HL-60/S4 treated with phorbol 12-myristate 13-acetate at 8.2 ng/mL for 4 days and 3 days (cell line): ENCODE data around the gene SPATS2L.

Experiments
- in situ Hi-C: fragments of 300-500 bp; cut with MboI; formaldehyde crosslinking; loops from 2 replicates; pipeline ENCODE4 v1.15.0; 2022; ENCODE audit warnings: low sequenced_read_pairs

Gene SPATS2L, protein sequence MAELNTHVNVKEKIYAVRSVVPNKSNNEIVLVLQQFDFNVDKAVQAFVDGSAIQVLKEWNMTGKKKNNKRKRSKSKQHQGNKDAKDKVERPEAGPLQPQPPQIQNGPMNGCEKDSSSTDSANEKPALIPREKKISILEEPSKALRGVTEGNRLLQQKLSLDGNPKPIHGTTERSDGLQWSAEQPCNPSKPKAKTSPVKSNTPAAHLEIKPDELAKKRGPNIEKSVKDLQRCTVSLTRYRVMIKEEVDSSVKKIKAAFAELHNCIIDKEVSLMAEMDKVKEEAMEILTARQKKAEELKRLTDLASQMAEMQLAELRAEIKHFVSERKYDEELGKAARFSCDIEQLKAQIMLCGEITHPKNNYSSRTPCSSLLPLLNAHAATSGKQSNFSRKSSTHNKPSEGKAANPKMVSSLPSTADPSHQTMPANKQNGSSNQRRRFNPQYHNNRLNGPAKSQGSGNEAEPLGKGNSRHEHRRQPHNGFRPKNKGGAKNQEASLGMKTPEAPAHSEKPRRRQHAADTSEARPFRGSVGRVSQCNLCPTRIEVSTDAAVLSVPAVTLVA

DNA sequence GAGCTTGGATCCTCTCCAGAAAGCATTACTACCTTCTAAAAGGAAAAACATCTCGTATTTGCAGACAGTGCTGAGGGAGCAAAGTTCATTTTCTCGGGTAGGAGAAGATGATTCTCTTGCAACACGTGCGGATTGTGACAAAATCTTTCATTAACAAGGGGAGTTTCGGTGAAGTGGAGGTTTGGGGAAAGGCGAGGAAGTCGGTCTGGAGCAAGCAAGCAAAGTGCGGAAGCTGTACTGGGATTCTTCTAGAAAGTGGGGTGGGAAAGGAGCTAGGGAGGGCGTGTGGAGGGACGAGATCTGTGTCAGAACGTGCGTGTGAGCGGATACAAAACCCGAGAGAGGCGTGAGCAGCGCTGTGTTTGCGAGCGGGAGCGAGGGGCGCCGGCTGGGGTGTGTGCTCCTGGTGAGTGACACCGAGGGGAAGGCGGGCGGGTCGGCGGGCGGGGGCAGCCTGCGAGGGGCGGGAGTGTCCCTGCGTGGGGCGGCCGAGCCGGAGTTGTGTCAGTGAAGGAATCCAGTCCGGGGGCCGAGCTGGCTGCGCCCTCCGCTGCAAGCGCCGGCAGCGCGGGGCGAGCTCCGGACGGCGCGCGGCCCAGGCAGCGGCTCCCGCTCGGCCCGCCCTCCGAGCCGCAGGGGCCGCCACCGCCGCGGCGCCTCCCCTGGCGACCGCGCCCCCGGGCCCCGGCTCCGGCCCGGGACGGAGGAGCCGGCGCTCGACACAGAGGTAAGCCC is at the start of gene SPATS2L:
Gene SPATS2L (plus strand): TSS at position 498 of the 735 bp plus-strand sequence. CDS start 82,552 bp downstream, outside the sequence.
- in situ Hi-C loops, result no loop called here

DNA sequence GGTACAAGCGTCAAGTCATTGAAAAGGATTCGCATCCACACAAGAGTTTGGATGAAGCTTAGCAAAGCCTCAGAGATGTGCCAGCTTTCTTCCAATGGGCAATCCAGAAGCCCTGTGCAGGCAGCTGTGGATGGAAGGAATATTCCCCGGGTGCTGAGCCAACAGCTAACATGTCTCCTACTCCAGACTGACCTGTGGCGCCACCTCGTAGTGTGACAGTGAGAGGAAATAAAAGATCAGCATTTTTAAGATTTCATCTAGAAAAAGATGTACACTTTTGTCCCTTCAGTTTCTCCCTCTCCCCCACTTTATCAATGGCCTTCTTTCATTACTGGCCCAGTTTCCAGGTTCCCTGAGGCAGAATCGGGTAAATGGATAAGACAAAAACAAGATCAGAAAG is 48.9 kb upstream of the SPATS2L start:
- in situ Hi-C loops, result no loop called here

DNA sequence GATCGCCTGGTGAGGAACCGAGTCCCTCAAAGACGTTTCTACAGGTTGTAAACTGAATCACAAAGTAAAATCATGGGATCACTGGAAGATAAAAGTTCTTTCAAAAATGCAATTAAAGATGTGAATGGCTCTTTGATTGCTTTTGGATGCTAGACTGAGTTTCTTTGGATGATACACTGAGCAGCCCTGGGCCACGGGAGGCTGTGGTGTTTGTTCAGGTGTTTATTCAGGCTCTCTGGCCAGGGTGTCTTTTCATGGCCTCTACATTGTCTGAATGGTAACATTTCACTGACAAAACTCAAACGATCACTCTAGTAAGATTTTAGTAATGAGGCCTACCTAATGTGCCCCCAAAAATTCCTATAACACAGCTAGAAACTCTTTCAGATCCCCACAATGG is 48.4 kb upstream of the SPATS2L start:
- in situ Hi-C loops, result no loop called here

DNA sequence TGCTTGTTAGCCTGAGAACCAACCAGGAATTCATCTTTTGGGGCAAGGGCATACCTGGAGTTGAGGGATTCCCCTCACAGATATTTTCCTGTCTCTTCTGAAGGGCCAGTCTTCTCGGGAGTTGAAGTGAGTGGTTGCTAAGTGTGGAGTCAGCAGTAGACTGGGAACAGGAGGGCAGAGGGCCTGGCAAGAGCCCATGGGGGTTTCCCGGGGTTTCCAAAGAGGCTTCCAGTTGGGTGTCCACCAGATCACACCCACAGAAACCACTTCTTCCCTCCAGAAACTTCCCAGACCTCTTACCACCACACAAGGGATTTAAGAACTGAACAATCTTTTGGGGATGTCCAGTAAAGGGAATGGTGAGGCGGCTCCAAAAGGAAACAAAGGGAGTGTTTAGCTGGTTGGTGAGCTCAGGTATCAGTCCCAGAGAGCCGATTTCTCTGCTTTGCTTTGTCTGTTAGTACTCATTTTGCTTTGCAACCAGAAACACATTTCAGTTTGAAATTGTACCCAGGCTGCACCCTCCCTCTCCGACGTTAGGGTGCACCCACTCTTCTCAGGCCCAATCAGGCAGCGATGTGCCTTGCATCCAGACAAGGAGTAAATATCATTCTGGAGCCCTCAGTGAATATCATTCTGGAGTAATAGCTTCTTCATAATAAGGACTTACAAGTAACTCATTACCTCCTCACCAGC is 47.5 kb upstream of the SPATS2L start:
- in situ Hi-C loops, result no loop called here

DNA sequence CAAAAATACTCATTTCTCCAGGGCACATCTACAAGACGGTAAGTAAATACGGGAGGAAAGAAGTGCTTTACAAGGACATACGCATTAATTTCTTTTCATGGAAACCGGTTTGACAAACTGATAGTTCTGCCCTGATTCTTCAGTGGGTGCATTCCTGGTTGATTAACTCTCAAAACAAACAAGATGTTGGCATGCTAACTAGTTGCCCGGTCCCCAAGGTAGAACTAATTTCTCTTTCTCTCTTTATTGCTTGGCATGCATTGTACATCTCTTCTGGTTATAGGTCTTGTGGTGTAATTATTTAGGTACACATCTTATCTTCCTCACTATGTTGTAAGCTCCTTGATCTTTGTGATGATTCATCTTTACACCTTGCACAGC is 46.9 kb upstream of the SPATS2L start:
- in situ Hi-C loops, result no loop called here

DNA sequence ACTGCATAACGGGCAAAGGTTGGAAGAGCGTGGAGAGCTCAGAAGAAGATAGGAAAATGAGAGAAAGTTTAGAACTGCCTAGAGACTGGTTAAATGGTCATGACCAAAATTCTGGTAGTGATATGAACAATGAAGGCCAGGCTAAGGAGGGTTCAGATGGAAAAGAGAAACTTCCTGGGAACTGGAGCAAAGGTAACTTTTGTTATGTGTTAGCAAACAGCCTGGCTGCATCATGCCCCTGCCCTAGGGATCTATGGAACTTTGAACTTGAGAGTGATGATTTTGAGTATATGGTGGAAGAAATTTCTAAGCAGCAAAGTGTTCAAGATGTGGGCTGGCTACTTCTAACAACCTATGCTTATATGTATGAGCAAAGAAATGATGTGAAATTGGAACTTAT is 44.4 kb upstream of the SPATS2L start:
- in situ Hi-C loops, result no loop called here

DNA sequence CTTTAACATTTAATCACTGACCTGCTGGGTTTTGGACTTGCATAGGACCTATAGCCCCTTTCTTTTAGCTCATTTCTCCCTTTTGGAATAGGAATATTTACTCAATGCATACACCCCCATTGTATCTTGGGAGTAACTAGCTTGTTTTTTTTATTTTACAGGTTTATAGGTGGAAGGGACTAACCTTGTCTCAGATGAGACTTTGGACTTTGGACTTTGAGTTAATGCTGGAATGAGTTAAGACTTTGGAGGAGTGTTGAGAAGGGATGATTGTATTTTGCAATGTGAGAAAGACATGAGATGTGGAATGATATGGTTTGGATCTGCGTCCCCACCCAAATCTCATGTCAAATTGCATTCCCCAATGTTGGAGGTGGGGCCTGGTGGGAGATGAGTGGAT is 43.2 kb upstream of the SPATS2L start:
- in situ Hi-C loops, result no loop called here

DNA sequence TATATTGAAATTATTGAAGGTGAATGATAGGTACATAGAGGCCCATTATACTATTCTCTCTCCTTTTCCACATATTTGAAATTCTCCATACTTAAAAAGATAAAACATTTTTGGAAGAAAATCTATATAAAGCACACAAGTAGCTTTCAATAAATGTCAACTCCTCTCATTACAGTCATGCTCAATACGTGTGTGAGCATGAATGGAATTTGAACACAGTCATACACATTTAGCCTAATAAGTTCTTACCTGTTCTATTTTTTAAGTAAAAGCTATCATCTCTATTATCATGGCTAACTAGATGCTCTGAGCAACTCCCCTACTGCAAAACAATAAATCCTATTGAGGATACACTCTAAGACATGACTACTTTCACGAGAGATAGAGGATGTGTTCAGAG is 41.9 kb upstream of the SPATS2L start:
- in situ Hi-C loops, result no loop called here

DNA sequence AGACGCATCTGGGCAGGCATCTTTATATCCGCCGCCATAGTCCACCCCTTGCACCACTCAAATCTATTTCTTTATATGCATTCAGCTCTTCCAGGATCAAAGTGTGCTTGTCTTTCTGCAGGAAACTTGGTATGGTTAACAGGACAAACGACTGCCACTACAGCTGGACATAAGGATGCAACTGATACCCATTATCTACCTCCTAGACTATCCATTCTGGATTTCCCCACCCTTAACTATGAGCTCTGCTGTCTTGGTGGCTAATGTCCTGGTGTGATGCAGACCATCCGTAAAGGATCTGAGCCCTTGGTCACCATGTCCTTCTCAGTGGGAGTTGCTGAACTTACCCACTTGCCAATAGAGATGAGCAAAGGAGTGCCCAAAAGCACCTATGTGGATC is 40.1 kb upstream of the SPATS2L start:
- in situ Hi-C loops, result no loop called here

DNA sequence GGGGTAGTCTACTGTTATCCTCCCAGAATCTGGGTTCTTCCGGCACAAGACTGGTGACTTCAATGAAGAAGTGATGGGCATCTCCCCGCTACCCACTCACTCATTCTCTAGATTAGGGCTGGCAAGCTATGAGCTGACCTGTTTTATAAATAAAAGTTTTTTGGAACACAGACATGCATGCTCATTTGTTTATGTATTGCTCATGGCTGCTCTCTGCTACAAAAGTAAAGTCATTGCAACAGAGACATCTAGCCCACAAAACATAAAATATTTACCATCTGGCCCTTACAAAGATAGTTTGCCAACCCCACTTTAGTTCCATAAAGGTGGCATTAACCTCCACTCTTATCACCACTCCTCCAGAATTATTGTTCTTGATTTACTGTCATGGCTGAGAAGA is 39.1 kb upstream of the SPATS2L start:
- in situ Hi-C loops, result no loop called here

DNA sequence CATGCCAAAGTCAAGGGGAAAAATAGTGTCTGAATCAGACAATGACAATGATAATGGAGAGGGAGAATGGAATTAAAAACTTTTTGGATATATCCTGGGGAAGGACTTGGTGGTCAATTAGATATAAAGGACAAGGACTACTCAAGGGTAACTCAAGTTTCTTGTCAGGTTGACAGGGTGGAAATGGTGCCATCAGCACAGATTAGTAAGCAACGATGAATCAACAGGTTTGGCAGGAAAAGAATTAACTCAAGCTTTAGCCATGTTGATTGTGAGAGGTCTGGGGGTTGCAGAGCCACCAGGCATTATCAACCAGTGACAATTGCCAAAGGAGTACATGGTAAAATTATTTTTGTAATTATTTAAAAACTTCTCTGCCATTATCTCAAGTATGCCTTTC is 35.8 kb upstream of the SPATS2L start:
- in situ Hi-C loops, result no loop called here

DNA sequence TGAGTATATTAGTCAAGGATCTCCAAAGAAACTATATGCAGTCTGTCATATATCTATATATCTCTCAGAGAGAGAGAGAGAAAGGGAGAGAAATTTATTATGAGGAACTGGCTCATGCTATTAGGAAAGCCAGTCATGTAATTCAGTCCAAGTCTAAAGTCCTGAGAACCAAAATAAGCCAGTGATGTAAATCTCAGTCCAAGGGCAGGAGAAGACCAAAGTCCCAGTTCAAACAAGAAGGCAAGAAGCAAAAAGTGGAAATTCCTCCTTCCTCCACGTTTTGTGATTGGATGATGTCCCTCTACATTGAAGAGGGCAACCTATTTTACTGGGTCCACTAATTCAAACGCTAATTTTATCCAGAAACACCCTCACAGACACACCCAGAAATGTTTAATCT is 34.2 kb upstream of the SPATS2L start:
- in situ Hi-C loops, result no loop called here

DNA sequence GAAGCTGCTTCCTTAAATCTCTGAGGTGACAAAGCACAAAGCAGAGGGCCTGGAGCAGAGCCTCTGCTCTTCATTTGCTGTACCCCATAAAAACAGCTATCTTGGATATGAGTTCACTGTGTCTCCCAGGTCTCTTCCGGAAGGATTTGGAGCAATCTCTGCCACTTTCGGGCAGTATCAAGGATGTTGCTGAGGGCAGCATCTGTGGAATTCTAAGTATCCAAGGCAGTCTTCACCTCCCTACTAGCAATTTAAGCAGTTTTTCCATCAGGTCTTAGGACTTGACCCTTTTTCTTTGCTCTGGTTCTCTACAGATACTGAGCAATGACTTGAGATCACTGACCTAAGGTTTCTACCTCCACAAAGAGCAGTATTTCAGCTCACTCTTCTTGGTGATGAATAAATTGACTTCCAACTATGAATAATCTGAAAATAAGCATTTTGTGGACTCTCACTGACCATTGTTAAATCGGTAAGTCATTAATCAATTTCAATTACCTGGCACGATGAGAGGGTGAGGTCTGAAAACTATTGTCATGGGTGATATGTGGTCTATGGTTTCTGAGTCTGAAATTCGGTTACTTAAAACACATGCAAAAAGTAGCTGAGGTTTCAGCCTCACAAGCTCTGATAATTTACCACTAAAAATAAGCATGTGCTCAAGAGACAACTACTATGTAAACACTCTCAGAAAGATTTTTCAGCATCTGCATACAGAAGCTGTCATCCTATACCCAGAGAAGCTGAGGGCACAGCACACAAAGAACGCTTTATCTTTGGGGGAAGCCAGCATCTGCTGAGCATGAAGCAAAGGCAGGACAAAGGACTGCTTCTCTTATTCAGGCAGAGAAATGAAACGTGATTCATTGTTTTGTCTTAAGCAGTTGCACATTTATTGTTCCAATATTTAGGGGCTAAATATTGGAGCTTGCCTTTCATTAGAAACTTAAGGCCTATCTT is 32.1 kb upstream of the SPATS2L start:
- in situ Hi-C loops, result no loop called here

DNA sequence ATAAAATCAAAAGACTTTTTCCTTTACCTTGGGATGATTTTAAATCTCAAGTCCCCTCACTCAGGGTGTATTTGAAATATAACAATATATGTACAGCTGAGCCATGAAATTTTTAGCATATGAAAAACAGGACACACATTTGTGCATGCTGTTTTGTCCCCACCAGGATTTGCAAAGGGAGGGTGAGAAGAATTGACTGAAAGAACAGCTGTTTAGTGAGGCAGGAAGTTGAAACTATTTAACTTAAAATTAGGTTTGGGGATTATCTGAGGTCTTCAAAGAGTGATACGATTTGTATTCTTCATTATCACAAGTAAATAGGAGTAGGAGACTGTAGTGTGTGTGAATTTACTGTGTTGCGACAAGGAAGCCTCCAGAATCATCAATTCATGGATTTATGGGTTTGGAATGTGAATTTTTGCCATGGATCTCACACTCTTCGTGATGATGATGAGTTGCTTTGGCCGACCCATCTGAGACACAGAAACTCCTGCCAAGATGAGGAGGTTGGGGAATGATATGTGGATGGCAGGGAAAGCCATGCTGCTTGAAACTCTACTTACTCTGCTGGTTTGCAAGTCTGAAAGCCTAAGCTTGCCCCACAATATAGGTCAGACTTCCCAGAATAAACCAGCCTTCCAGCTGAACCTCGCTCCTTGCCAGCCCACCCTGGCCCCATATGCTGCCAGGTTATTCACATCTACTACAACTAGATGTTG is 31.0 kb upstream of the SPATS2L start:
- in situ Hi-C loops, result no loop called here

DNA sequence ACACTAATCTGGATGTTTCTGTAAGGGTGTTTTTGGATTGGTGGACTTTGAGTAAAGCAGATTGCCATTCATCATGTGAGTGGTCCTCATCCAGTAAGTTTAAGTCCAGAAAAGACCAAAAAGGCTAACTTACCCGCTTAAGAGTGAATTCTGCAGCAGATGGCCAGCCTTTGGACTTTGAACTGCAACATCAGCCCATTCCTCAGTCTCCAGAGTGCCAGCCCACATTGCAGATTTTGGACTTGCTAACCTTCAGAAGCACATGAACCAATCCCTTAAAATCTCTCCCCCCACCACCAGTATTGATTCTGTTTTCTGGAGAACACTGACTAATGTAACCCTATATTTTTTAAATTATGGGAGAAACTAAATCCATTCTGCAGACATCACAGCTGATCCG is 30.0 kb upstream of the SPATS2L start:
- in situ Hi-C loops, result no loop called here

DNA sequence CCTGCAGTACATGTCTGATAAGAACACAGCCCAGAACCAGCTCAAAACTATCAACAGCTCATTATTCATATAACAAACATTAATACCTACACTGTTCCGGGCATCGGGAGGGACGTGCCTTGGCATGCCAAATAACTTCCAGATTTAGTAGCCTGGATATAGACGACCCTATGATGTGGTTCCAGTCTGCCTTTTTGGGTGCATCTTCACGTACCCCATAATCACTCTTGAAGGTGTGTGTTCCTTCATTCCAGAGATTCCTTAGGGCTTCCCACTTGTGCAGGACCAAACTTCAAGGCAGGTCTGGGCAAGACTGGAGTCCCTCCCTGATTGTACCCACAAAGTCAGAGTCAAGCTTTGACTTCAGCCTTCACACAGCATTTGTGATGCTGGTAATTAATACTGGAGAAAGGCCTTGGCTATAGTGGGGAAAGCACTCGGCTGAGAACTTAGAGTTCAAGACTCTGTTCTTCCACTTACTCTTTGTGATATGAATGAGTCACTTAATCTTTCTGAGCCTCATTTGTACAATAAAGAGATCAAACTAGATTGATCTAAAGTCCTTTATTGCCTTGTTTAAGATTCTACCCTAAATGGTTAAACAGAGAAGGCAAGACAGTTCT is 27.7 kb upstream of the SPATS2L start:
- in situ Hi-C loops, result no loop called here

DNA sequence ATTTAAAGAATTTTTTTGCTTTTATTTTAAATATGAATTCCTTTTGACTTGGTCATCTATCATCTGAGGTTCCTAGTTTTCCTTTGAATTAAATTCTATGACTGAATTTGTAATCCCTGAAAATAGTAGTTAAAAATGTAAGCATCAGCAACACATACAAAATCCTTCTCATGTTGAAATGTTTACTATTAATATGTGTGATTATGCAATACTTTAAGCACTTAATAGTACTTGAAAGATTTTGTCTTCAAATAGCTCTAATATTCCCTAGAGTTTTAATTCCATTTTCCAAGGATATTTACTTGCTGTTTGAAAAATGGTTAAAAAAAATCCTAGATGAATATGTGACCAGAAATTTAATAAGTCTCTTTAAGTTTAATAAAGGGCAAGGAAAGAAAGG is 26.6 kb upstream of the SPATS2L start:
- in situ Hi-C loops, result no loop called here

DNA sequence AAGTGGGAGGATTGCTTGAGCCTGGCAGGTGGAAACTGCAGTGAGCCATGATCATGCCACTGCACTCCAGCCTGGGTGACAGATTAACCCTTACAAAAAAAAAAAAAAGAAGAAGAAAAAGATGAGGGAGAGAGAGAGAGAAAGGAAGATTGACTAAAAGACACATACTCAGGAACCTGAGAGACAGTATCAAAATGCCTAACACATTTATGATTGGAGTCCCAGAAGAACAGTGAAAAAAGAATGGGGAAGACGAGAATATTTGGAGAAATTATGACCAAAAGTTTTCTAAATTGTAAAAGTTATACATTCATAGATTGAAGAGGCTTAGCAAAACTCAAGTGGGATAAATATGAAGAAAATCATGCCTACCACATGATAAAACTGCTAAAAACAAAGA is 19.9 kb upstream of the SPATS2L start:
- in situ Hi-C loops, result no loop called here

DNA sequence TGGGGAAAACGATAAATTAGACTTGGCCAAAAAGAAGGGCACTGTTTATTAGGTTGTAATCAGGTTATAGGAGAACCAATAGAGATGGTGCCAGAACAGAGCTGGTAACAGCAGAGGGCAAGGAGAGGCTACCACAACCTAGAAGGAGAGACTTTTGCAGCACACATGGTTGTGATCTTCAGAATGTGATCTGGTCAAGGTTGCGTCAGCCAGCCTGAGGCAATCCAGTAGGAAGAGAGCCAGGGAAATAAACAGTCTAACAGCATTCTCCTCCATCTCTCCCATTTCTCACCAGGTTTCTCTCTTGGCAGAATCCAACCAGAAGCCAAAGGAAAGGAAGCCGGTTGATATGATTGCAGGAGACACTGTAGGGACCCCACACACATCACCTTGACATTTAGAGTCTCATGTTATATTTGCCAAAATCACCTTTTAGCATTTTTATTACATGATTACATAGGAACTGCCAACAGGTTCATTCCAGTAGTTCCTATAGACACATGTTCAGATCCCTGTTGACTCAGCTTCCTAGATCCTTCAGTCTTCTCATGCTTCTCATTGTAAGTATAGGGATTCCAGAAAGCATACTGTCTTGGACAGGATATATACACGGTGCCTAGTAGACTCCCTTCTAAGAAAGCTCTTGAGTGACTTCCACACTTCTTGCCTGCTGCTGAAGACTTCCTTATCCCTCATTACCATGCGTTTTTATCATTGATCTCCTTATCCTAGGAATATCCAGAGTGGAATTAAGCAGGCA is 17.6 kb upstream of the SPATS2L start:
- in situ Hi-C loops, result no loop called here
